Activated naive CD4-positive, alpha-beta T cell treated with anti-CD3 and anti-CD28 coated beads for 36 hours (primary cell): ENCODE data around the gene SPDYE2B. TPM values are rescaled to one million over a fixed set of nuclear protein-coding genes. Genes with fewer than 3 reads are reported as not detected.
"Not testable (repeated sequence)": the region's sequence is repeated elsewhere in the genome, so short reads cannot be mapped to it uniquely, and the experiment has no call there.

ENCODE experiments used
- CTCF ChIA-PET: fragments of 350-600 bp; sonication (Branson Sonifier 250); formaldehyde crosslinking; loops from one replicate; lab custom pipeline; 2021; ENCODE audit warnings: antibody characterized with exemption; lab: Charles Lee
- DNase-seq: peaks from one replicate; pipeline ENCODE4 v3.0.0-alpha.2; 2020
- H3K27ac Mint-ChIP-seq: one replicate; pipeline ENCODE4 v1.8.0; 2021; ENCODE audit warnings: mild to moderate bottlenecking, mixed read lengths
- H3K27me3 Mint-ChIP-seq: one replicate; pipeline ENCODE4 v1.8.0; 2021; ENCODE audit warnings: low read depth, mixed read lengths
- H3K36me3 Mint-ChIP-seq: one replicate; pipeline ENCODE4 v1.8.0; 2021; ENCODE audit warnings: low read depth, mixed read lengths
- H3K4me1 Mint-ChIP-seq: one replicate; pipeline ENCODE4 v1.8.0; 2021; ENCODE audit warnings: low read depth, mixed read lengths
- H3K4me3 Mint-ChIP-seq: one replicate; pipeline ENCODE4 v1.8.0; 2021; ENCODE audit warnings: mild to moderate bottlenecking, moderate library complexity, mixed read lengths
- H3K9me3 Mint-ChIP-seq: one replicate; pipeline ENCODE4 v1.8.0; 2021; ENCODE audit warnings: mixed read lengths
- intact Hi-C: fragments of 100-400 bp; cut with micrococcal nuclease; formaldehyde crosslinking; loops from one replicate; pipeline ENCODE4 v1.15.1; 2023
- total RNA-seq, 2 experiments: library from RNA; stranded (reverse); gene quantifications; one replicate each; pipeline ENCODE4 v1.2.3, GENCODE V29; 2021

SPDYE2B gene
- total RNA-seq, 2 experiments from 2014 or later = 0.19 TPM; not detected in 1

DNA sequence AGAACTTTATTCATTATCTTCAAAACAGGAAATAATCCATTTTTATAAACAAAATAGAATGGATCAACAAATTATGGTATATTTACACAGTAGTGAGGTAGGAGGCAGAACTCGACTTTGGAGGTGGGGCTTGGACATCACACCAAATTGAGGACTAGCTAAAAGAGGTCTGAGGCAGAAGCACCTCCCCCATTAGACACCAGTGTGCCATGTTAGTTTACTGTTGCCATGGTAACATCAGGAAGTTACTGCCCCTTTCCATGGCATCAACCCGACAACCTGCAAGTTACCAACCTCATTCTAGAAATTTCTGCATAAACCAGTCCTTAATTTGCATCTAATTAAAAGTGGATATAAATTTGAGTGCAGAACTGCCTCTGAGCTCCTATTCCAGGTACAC, 45.9 kb downstream of the SPDYE2B start:
- H3K4me1 Mint-ChIP-seq, H3K36me3 Mint-ChIP-seq, H3K9me3 Mint-ChIP-seq, H3K27ac Mint-ChIP-seq, H3K4me3 Mint-ChIP-seq, H3K27me3 Mint-ChIP-seq, intact Hi-C loops, DNase-seq, CTCF ChIA-PET: not testable (repeated sequence)

DNA sequence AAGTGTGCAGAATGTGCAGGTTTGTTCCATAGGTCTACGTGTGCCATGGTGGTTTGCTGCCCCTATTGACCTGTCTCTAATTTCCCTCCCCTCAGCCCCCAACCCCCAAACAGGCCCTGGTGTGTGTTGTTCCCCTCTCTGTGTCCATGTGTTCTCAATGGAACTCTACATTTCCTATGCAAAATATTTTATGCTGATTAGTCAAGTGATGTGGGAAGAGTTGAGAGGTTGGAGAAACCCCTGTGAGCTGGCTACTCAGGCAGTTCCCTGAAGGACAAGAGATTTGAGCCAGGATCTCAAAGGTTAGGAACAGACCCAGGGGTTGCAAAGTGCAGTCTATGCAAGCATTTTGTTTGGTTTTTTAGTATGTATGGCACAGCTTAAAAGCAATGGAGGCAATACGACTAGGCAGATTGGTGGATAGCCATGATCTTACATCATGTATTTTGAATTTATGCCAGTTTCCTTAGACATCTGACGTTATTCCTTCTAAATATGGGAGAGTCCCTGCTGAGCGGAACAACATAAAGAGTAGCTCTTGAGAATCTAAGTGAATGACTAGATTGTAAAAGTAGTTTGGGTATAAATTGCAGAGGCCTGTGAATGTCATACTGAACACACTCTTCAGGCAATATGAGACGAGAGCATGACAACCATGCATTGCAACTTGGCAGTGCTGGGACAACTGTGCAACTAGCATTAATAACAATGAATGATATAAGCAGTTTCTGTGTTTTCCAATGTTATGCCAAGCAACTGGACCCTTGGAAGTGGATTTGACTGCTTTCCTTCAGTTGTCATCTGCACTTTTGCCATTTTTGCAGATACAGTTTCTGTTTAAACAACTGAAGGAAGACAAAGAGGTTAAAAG, 47.8 kb downstream of the SPDYE2B start:
- H3K9me3 Mint-ChIP-seq, H3K36me3 Mint-ChIP-seq, H3K27me3 Mint-ChIP-seq, H3K4me3 Mint-ChIP-seq, H3K27ac Mint-ChIP-seq, DNase-seq, intact Hi-C loops, H3K4me1 Mint-ChIP-seq, CTCF ChIA-PET: not testable (repeated sequence)

DNA sequence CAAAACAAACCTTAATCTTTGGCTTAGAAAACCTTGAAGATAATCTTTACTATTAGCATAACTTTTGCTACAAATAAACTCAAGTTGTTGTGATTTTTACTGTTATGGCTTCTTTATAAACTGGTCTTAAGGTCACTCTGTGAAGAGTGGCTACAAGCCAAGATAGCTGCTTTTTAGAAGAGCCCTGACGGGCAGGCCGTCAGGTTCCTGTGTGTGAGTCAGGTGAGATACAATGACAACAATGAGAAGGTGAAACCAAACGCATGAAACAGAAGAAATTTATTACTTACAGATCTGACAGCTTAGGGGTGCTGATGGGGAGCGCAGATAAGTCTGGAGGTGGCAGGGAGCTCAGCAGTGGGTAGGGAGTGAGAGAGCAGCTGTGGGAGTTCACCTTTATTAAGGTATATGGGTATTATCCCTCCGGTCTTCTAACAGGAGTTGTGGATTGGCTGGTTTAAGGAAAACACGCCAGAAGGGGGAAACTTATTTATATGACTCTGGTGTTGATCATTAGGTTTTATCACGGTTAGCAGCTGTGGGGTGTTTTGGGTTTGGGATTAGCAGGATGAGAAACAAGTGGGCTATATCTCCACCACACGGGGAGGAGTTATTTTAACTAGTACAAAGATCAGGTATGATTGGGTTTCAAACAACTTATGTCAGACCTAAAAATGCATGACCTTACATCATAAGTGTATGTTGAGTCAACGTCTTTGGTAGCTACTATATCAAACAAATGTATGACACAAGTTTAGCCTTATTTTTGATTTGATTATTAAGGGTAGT, 49.0 kb downstream of the SPDYE2B start:
- intact Hi-C loops, H3K4me1 Mint-ChIP-seq, H3K36me3 Mint-ChIP-seq, H3K9me3 Mint-ChIP-seq, DNase-seq, H3K27me3 Mint-ChIP-seq, H3K4me3 Mint-ChIP-seq, H3K27ac Mint-ChIP-seq: not testable (repeated sequence)
- CTCF ChIA-PET = interaction anchor here (0.6 kb wide), 1 partner anchor 232 kb away, joined by 3 read pairs; no protein-coding TSS in a partner anchor

Other genes starting within 250 kb of the SPDYE2B start
- 10 to 100 TPM; 15.4 to 16.4 TPM for gene ORAI2, start 216.7 kb upstream of the SPDYE2B start, total RNA-seq
- gene ALKBH4, start 185.5 kb upstream of the SPDYE2B start, total RNA-seq = 1 to 10 TPM; 5.7 to 6.4 TPM
- gene LRWD1, start 185.3 kb upstream of the SPDYE2B start, total RNA-seq = 10 to 100 TPM in 1 of 2 experiments, 1 to 10 TPM in 1; 9.4 to 11.0 TPM
- 10 to 100 TPM; 43.9 to 47.1 TPM for gene POLR2J, start 171.4 kb upstream of the SPDYE2B start, total RNA-seq
- 10 to 100 TPM; 16.2 to 17.4 TPM for gene RASA4B, start 132.5 kb upstream of the SPDYE2B start, total RNA-seq
- 1 to 10 TPM; 5.5 to 8.2 TPM for gene UPK3BL2, start 106.6 kb upstream of the SPDYE2B start, total RNA-seq
- not detected for gene SPDYE2, start 99.1 kb upstream of the SPDYE2B start, total RNA-seq
- 10 to 100 TPM; 15.3 to 15.5 TPM for gene POLR2J3, start 77.7 kb upstream of the SPDYE2B start, total RNA-seq
- gene RASA4, start 33.6 kb upstream of the SPDYE2B start, total RNA-seq = 10 to 100 TPM; 40.0 to 43.4 TPM
- 1 to 10 TPM; 9.6 to 9.7 TPM for gene UPK3BL1, start 7.5 kb upstream of the SPDYE2B start, total RNA-seq
- gene POLR2J2, start 21.3 kb downstream of the SPDYE2B start, total RNA-seq = 1 to 10 TPM; 4.8 to 5.6 TPM
- gene FAM185A, start 98.7 kb downstream of the SPDYE2B start, total RNA-seq = 1 to 10 TPM; 5.3 to 6.3 TPM